H1 (cell line): ENCODE results near the gene RABGAP1. TPM values are rescaled to one million over a fixed set of nuclear protein-coding genes. Genes with fewer than 3 reads are reported as not detected.
A peak's percentile ranks its signal among the peaks of the same experiment; 100 is the strongest.

Source experiments
- CTCF ChIA-PET: fragments of 300-600 bp; sonication (Branson Sonifier 250); formaldehyde crosslinking; loops from one replicate; lab custom pipeline; 2021; ENCODE audit not compliant: partially characterized antibody; lab: Charles Lee
- POLR2A ChIA-PET: fragments of 300-600 bp; sonication (Branson Sonifier 250); formaldehyde crosslinking; loops from one replicate; lab custom pipeline; 2021; ENCODE audit warnings: inconsistent platforms; ENCODE audit not compliant: partially characterized antibody; lab: Charles Lee
- DNase-seq, 2 experiments: peaks; one replicate each; pipeline versions ENCODE4 v3.0.0 to v3.0.0-alpha.2; 2010 to 2022; ENCODE audit warnings: low spot score in 2 of 2, low read depth in 1 of 2, mixed read lengths in 1 of 2
- FAIRE-seq: peaks from 2 replicates; lab custom pipeline; 2011; peaks lifted over from hg19 to GRCh38; lab: Jason Lieb, UNC
- H2AFZ ChIP-seq: 2 replicates; pipeline ENCODE4 v1.8.1; 2012; ENCODE audit warnings: low read length, inconsistent platforms
- H2AK5ac ChIP-seq: 2 replicates; pipeline ENCODE4 v1.6.1; 2013; ENCODE audit warnings: low read depth, low read length
- H2BK120ac ChIP-seq: replicated peaks from 2 replicates; pipeline ENCODE3; 2013; ENCODE audit warnings: low read depth, low read length, inconsistent platforms
- H2BK12ac ChIP-seq: 2 replicates; pipeline ENCODE4 v1.6.1; 2013; ENCODE audit warnings: low read depth, low read length
- H2BK15ac ChIP-seq: 2 replicates; pipeline ENCODE4 v1.6.1; 2013; ENCODE audit warnings: low read length
- H2BK20ac ChIP-seq: 2 replicates; pipeline ENCODE4 v1.6.1; 2013; ENCODE audit warnings: low read length
- H2BK5ac ChIP-seq: 2 replicates; pipeline ENCODE4 v1.6.1; 2013; ENCODE audit warnings: low read depth, low read length
- H3K14ac ChIP-seq: 2 replicates; pipeline ENCODE4 v1.6.1; 2013; ENCODE audit warnings: inconsistent platforms; ENCODE audit not compliant: insufficient read length
- H3K18ac ChIP-seq: 2 replicates; pipeline ENCODE4 v1.6.1; 2013; ENCODE audit warnings: low read length; ENCODE audit errors: extremely low read depth
- H3K23ac ChIP-seq: 2 replicates; pipeline ENCODE4 v1.6.1; 2013; ENCODE audit warnings: inconsistent platforms; ENCODE audit not compliant: insufficient read length
- H3K23me2 ChIP-seq: 2 replicates; pipeline ENCODE4 v1.6.1; 2013; ENCODE audit warnings: low read depth, low read length
- H3K27ac ChIP-seq: 2 replicates; pipeline ENCODE4 v1.6.1; 2011; ENCODE audit warnings: low read depth, low read length, inconsistent platforms
- H3K27me3 ChIP-seq, 4 experiments: replicated peaks in 1 of 4; 1 replicate in 1 of 4; 2 replicates in 3 of 4; pipeline versions ENCODE4 v1.6.1 to v1.8.1; 2011 to 2013; ENCODE audit warnings: low read length in 3 of 4, mild to moderate bottlenecking in 3 of 4, inconsistent platforms in 2 of 4, mixed read lengths in 2 of 4, moderate library complexity in 1 of 4; ENCODE audit not compliant: control insufficient read depth in 3 of 4, insufficient read depth in 3 of 4; ENCODE audit errors: extremely low read depth in 1 of 4
- H3K36me3 ChIP-seq, 4 experiments: 2 replicates each; pipeline versions ENCODE4 v1.6.1 to v1.8.1; 2011 to 2013; ENCODE audit warnings: mild to moderate bottlenecking in 4 of 4, low read length in 3 of 4, moderate library complexity in 2 of 4, control low read depth in 1 of 4, inconsistent platforms in 1 of 4; ENCODE audit not compliant: insufficient read depth in 4 of 4, control insufficient read depth in 2 of 4
- H3K4ac ChIP-seq: replicated peaks from 2 replicates; pipeline ENCODE3; 2013; ENCODE audit warnings: low read length, low read depth, mixed read lengths, inconsistent platforms; ENCODE audit not compliant: insufficient read length
- H3K4me1 ChIP-seq, 4 experiments: replicated peaks in 1 of 4; 1 replicate in 1 of 4; 2 replicates in 3 of 4; pipeline versions ENCODE4 v1.6.1 to v1.8.1; 2011 to 2013; ENCODE audit warnings: low read length in 3 of 4, inconsistent platforms in 2 of 4, mixed read lengths in 1 of 4; ENCODE audit not compliant: insufficient read depth in 4 of 4, control insufficient read depth in 3 of 4
- H3K4me2 ChIP-seq, 2 experiments: 2 replicates each; pipeline versions ENCODE4 v1.6.1 to v1.8.1; 2011 to 2013; ENCODE audit warnings: low read depth in 2 of 2, low read length in 2 of 2, control low read depth in 1 of 2, inconsistent platforms in 1 of 2, mild to moderate bottlenecking in 1 of 2; ENCODE audit not compliant: insufficient read depth in 1 of 2
- H3K4me3 ChIP-seq, 4 experiments: fragments of 200-600, 300-600 bp in 1 of 4; sonication (generic), shearing (Covaris generic), sonication (Bioruptor Twin) in 1 of 4; 2 replicates each; pipeline versions ENCODE4 v1.5.1 to v1.8.1; 2011 to 2016; ENCODE audit warnings: low read length in 4 of 4, low read depth in 3 of 4, control low read depth in 2 of 4, inconsistent platforms in 2 of 4, mild to moderate bottlenecking in 2 of 4, mixed read lengths in 1 of 4, moderate library complexity in 1 of 4; ENCODE audit not compliant: insufficient read depth in 2 of 4; ENCODE audit errors: extremely low read depth in 1 of 4
- H3K56ac ChIP-seq: replicated peaks from 2 replicates; pipeline ENCODE3; 2013; ENCODE audit warnings: low read depth, mild to moderate bottlenecking, mixed read lengths, low read length, inconsistent platforms; ENCODE audit not compliant: insufficient read length
- H3K79me1 ChIP-seq: 2 replicates; pipeline ENCODE4 v1.6.1; 2013; ENCODE audit warnings: low read depth, low read length, control low read depth
- H3K79me2 ChIP-seq, 2 experiments: 2 replicates each; pipeline versions ENCODE4 v1.6.1 to v1.8.1; 2012 to 2013; ENCODE audit warnings: low read length in 2 of 2, mild to moderate bottlenecking in 2 of 2, inconsistent platforms in 1 of 2; ENCODE audit not compliant: insufficient read depth in 2 of 2, control insufficient read depth in 1 of 2
- H3K9ac ChIP-seq, 4 experiments: replicated peaks in 1 of 4; 1 replicate in 1 of 4; 2 replicates in 3 of 4; pipeline versions ENCODE4 v1.6.1 to v1.8.1; 2011 to 2013; ENCODE audit warnings: low read depth in 3 of 4, low read length in 3 of 4, control low read depth in 2 of 4, mild to moderate bottlenecking in 2 of 4, moderate library complexity in 2 of 4, inconsistent platforms in 1 of 4; ENCODE audit errors: extremely low read depth in 1 of 4
- H3K9me3 ChIP-seq, 2 experiments: 2 replicates each; pipeline versions ENCODE4 v1.6.1 to v1.8.1; 2012 to 2013; ENCODE audit warnings: mild to moderate bottlenecking in 2 of 2, moderate library complexity in 2 of 2, control low read depth in 1 of 2, inconsistent platforms in 1 of 2, low read depth in 1 of 2, low read length in 1 of 2, mixed read lengths in 1 of 2; ENCODE audit not compliant: insufficient read depth in 2 of 2
- H4K20me1 ChIP-seq, 2 experiments: replicated peaks in 1 of 2; 2 replicates each; pipeline versions ENCODE3 to v1.8.1; 2011 to 2013; ENCODE audit warnings: inconsistent platforms in 2 of 2, low read length in 2 of 2, mild to moderate bottlenecking in 1 of 2; ENCODE audit not compliant: insufficient read depth in 2 of 2, control insufficient read depth in 1 of 2
- H4K5ac ChIP-seq: 2 replicates; pipeline ENCODE4 v1.6.1; 2013; ENCODE audit warnings: low read length, low read depth, mixed read lengths, inconsistent platforms; ENCODE audit not compliant: insufficient read length
- H4K8ac ChIP-seq: 2 replicates; pipeline ENCODE4 v1.8.0; 2013; ENCODE audit warnings: mild to moderate bottlenecking, moderate library complexity, low read length, inconsistent platforms; ENCODE audit not compliant: insufficient read depth; ENCODE audit errors: extremely low read depth
- H4K91ac ChIP-seq: replicated peaks from 2 replicates; pipeline ENCODE3; 2013; ENCODE audit warnings: low read length, mixed read lengths, inconsistent platforms; ENCODE audit not compliant: insufficient read length
- CTCF ChIP-seq, 3 experiments: IDR thresholded peaks; 1 replicate in 2 of 3; 2 replicates in 1 of 3; pipeline versions ENCODE4 v1.5.1 to v1.6.1; 2011; ENCODE audit warnings: low read length in 3 of 3, mild to moderate bottlenecking in 3 of 3, inconsistent platforms in 2 of 3, low read depth in 1 of 3, moderate library complexity in 1 of 3; ENCODE audit not compliant: insufficient read depth in 1 of 3; ENCODE audit errors: control extremely low read depth in 1 of 3
- SUZ12 ChIP-seq: fragments of 200-600 bp; sonication (generic); IDR thresholded peaks from 2 replicates; pipeline ENCODE4 v1.6.1; 2012; ENCODE audit warnings: mild to moderate bottlenecking, inconsistent platforms, low read length, moderate library complexity, mixed read lengths
- WGBS, 2 experiments: shearing (Covaris generic) in 1 of 2; methylation state at CpG; one replicate each; pipeline versions ENCODE4 v1.1.6 to v1.1.7; 2013 to 2015; ENCODE audit warnings: low lambda C conversion rate in 2 of 2, mixed read lengths in 2 of 2, inconsistent platforms in 1 of 2, low coverage in 1 of 2, missing lambda C conversion rate in 1 of 2; ENCODE audit not compliant: insufficient replicate concordance in 2 of 2, insufficient coverage in 1 of 2, insufficient read length in 1 of 2; ENCODE audit errors: extremely low coverage in 1 of 2, missing lambda C conversion rate in 1 of 2; 5-methylcytosine and 5-hydroxymethylcytosine counted together
- polyA plus RNA-seq, 7 experiments: library from polyadenylated mRNA; depleted of rRNA in 3 of 7; stranded (reverse) in 5 of 7; unstranded in 2 of 7; fragments of >200 nt in 5 of 7; fragments of 200-250 nt in 2 of 7; gene quantifications; 1 replicate in 5 of 7; 2 replicates in 1 of 7; 4 replicates in 1 of 7; pipeline versions ENCODE4 v1.2.1 to v1.2.3, GENCODE V29; 2011 to 2013; ENCODE audit warnings: missing spikeins in 2 of 7, mixed read lengths in 2 of 7
- total RNA-seq: library from RNA; stranded (reverse); fragmentation: NEBNext Ultra II Directional; extraction: Animal tissue kit (Norgen Biotek cat#: 25700); gene quantifications from 2 replicates; pipeline ENCODE4 v1.2.1, GENCODE V29; 2021

Gene RABGAP1
- total and polyA plus RNA-seq, 2 of the 8 experiments (the other 6 are each of a cell fraction or from before 2014, with no cell fraction given): 15.7 to 38.3 TPM

- Histone ChIP-seq H3K9me3 (no peaks in the 10 kb centered on the region), H3K9ac (peak overlapping the region; percentile 43 to 63 (median 56)), H3K4me1 (peaks cover 0 to 6% (median under 1%) of the 10 kb centered on the region in 4 experiments; a peak in 4 of 7 replicates), H4K5ac (peak overlapping the region; percentile 4), H3K23me2 (peaks cover 14% of the 10 kb centered on the region), H2BK15ac (no peak overlapping the region), H3K79me2 (peaks cover 5 to 81% of the 10 kb centered on the region in 2 experiments), H2AFZ (no peak overlapping the region), H4K20me1 (peaks cover 0 to 2% of the 10 kb centered on the region in 2 experiments), H3K4me3 (peak overlapping the region; percentile 96 to 100 (median 98)), H3K79me1 (no peaks in the 10 kb centered on the region), H2BK20ac (no peak overlapping the region), H2BK12ac (no peak overlapping the region), H2BK120ac (no peak overlapping the region), H3K4ac (no peak overlapping the region), H3K27ac (0 out of 2 replicates have a peak overlapping the region, but pooled peaks have one; percentile 56), H2BK5ac (no peak overlapping the region), H4K91ac (peak overlapping the region; percentile 7), H3K27me3 (no peaks in the 10 kb centered on the region), H3K14ac (no peak overlapping the region), H3K18ac (no peak overlapping the region; the same call in 1 of the 2 replicates), H4K8ac (no peak overlapping the region), H2AK5ac (no peak overlapping the region), H3K23ac (no peak overlapping the region), H3K56ac (peak overlapping the region; percentile 0), H3K4me2 (peak overlapping the region; percentile 73 to 98), H3K36me3 (no peaks in the 10 kb centered on the region)
- WGBS, 2 experiments: 38% methylated on average over 10 of the region's 10 CpGs; no CpG with 5 or more reads in 1 of the 2 experiments
- POLR2A ChIA-PET: interaction anchor here (0.8 to 5.3 kb wide), 9 partner anchors 9 to 150 kb away, joined by 3 to 79 read pairs (median 7); partner anchors contain the start of genes RABGAP1, RC3H2 and ZBTB6
- CTCF ChIA-PET: interaction anchor here (0.8 to 1.9 kb wide), 3 partner anchors 9 to 17 kb away, joined by 4 to 6 read pairs (median 5); partner anchors contain the start of gene ZBTB6
- no peak for FAIRE-seq
- no peak for DNase-seq
- TF ChIP-seq CTCF (IDR thresholded peaks at IDR 0.05; ENCODE audit: control extremely low read depth in 1 of 3, insufficient read depth in 1 of 3, low read depth in 1 of 3, low read length in 3 of 3): peak in 1 of 3 experiments; percentile 30; a peak in 1 of 4 replicates
- TF ChIP-seq SUZ12: no peak
These were observed 10.1 kb upstream of the RABGAP1 start for GRCh38 chr9:122930541-122931225.
